ENCODE measurements around the gene RASGEF1C.
"Not testable (repeated sequence)": the region's sequence is repeated elsewhere in the genome, so short reads cannot be mapped to it uniquely, and the experiment has no call there.

Gene RASGEF1C

DNA sequence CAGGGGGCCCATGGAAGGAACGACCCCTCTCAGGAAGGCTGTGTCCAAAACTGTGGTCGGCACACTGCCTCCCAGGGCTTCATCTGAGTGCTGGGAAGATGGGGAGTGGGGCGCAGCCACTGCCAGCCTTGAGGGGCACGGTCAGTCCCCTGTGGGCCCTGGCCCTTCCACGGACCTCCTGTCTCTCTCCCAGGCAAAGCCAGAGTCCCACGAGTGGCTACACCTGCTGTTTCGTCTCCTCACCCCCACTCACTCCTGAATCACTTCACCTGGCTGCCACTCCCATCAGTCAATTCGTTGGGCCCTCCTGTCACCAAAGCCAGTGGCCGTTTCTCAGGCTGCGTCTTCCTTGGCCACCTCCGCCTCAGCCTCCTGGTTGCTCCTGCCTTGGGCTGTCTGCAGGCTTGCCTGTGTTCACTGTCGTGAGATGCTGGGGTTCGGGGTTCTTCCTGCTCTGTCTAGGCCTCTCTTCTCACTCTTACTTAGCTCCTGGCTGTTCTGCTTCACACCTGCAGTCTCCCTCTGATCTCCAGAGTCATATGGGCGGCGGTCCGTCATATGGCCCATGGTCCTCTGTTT lies 78.6 kb downstream of the RASGEF1C start:
- Histone ChIP-seq H3K4me3 (no peak overlapping the region), H3K27ac (no peak overlapping the region)
- TF ChIP-seq, protein P1, sequence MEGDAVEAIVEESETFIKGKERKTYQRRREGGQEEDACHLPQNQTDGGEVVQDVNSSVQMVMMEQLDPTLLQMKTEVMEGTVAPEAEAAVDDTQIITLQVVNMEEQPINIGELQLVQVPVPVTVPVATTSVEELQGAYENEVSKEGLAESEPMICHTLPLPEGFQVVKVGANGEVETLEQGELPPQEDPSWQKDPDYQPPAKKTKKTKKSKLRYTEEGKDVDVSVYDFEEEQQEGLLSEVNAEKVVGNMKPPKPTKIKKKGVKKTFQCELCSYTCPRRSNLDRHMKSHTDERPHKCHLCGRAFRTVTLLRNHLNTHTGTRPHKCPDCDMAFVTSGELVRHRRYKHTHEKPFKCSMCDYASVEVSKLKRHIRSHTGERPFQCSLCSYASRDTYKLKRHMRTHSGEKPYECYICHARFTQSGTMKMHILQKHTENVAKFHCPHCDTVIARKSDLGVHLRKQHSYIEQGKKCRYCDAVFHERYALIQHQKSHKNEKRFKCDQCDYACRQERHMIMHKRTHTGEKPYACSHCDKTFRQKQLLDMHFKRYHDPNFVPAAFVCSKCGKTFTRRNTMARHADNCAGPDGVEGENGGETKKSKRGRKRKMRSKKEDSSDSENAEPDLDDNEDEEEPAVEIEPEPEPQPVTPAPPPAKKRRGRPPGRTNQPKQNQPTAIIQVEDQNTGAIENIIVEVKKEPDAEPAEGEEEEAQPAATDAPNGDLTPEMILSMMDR (IDR thresholded peaks at IDR 0.05), result no peak
- DNase-seq (ENCODE audit: low spot score), result peak; percentile 40

DNA sequence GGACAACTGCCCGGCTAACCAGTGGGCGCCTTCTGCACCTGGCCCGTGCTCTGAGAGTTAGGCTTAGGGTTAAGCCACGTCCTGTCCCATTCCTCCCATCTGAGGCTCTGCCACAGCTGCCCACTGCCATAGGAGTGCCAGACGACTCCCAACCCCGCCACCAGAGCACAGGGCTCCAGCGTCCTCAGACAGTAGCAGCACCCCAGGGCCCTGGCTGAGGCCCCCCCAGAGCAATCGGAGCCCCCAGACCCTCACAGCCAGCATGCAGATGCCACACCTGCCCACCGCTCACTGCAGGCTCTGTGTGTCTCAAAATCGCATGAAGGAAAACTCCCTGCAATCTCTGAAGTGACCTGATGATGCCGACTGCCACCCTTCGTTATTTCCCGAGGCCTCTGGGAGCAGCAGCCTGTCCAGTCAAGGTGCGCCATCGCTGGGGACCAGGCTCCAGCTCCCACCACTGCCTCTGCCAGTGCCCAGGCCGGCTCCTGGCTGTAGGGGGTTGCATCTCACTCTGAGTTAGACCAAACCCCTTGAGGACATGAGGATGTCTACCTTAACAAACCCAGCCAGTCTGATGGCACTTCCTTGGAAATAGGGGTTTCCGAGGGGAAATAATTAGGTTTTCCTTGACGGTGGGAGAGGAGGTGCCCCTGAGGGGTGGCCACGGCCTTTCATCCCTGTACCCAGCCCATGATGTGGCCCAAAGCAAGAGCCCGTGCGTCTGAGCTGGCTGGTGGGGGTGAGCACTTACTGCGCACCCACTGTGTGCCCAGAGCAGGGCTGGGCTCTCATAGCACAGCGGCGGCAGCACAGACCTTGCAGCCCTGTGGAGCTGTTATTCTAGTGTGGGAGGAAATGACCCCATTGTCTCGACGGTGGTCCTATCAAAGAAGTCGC lies 79.5 kb downstream of the RASGEF1C start:
- TF ChIP-seq, protein P1 (IDR thresholded peaks at IDR 0.05), result no peak
- H3K4me3 ChIP-seq, result no peak overlapping the region
- DNase-seq (ENCODE audit: low spot score), result peak; percentile 64
- H3K27ac ChIP-seq, result no peak overlapping the region

- H3K27ac ChIP-seq, result peak overlapping the region in 1 of 2 donors; percentile 7
These were observed 80.2 kb downstream of the RASGEF1C start for GRCh38 chr5:180128671-180129261.

GRCh38 chr5:180127682-180128670 lies 81.0 kb downstream of the RASGEF1C start:
- no peak overlapping the region for H3K27ac ChIP-seq
- H3K4me3 ChIP-seq, result no peak overlapping the region
- TF ChIP-seq, protein P1 (IDR thresholded peaks at IDR 0.05), result no peak
- peak; percentile 68 for DNase-seq (ENCODE audit: low spot score)

More at GRCh38 chr5:180128671-180129261, 80.2 kb downstream of the RASGEF1C start:
- no peak for DNase-seq (ENCODE audit: low spot score)
- H3K4me3 ChIP-seq, result no peak overlapping the region
- TF ChIP-seq, protein P1 (IDR thresholded peaks at IDR 0.05), result no peak

DNA sequence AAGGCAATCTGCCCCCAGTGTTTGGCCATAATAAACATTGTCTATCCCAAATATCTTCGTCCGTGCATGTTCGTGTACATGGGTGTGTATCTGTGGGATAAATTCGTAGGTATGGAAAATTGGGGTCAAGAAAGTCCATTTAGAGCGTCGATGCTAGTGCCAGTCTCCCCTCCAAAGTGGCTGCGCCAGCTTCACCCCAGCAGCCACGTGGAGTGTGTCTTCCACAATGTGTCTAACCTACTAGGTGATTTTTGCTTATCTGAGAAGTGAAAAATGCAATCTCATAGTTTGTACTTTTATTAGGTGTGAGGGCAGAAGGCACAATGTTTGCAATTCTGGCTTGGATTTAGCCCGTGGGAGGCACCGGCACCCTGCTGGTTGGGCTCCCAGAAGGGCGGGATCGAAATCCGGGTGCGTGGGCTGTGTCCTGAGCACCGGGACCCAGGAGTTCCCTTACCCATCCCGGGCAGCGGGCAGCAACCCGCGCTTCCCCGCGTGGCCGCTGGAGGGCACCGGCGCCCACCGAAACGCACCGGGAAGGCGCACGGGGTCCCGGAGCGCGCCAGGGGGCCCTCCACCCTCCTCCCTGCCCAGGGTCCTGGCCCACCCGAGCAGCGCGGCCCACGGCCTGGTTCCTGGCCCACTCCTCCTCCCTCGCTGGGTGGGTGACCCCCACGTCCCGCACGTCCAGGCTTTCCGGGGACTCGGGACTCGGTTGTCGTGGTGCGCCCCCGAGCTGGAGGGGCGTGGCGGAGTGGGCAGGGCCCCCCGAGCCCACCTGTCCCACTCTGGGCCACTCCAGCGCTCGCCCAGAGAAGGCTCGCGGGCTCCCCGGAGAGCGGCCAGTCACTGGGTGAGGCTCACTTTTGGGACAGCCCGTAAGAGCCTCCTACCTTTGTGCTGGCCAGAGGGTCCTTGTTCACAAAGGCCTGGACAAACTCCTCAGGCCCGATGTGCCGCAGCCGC lies 82.0 kb downstream of the RASGEF1C start:
- no peak overlapping the region for H3K4me3 ChIP-seq
- TF ChIP-seq, protein P1 (IDR thresholded peaks at IDR 0.05), result peak; percentile 51
- DNase-seq (ENCODE audit: low spot score), result peak; percentile 47
- H3K27ac ChIP-seq, result no peak overlapping the region

- peak; percentile 36 for DNase-seq (ENCODE audit: low spot score)
- not testable (repeated sequence) for H3K4me3 ChIP-seq, H3K27ac ChIP-seq
These were observed 82.9 kb downstream of the RASGEF1C start for GRCh38 chr5:180126156-180126555.

- H3K4me3 ChIP-seq, H3K27ac ChIP-seq: not testable (repeated sequence)
- peak; percentile 22 for DNase-seq (ENCODE audit: low spot score)
These were observed 84.3 kb downstream of the RASGEF1C start for GRCh38 chr5:180124662-180125061.
